ENCODE data around the gene DST.

GRCh38 chr6:56419191-56419590 lies 223.5 kb downstream of the DST start:
- no peak for TF ChIP-seq CTCF (IDR thresholded peaks at IDR 0.05)
- no peak for TF ChIP-seq POLR2A (IDR thresholded peaks at IDR 0.05)

All from heart left ventricle (tissue), 13 donors.